ENCODE data around the gene MYRIP.

Gene MYRIP

GRCh38 chr3:40035177-40035576 lies 225.8 kb downstream of the MYRIP start:
- CTCF ChIA-PET, result no interaction called here
- DNase-seq, result no peak
- H3K4me1 Mint-ChIP-seq, result no peaks in the 10 kb centered on the region
- H3K27ac Mint-ChIP-seq, result no peak overlapping the region
- H3K36me3 Mint-ChIP-seq, result no peaks in the 10 kb centered on the region
- no peak overlapping the region for H3K4me3 Mint-ChIP-seq
- no peaks in the 10 kb centered on the region for H3K9me3 Mint-ChIP-seq
- no peaks in the 10 kb centered on the region for H3K27me3 Mint-ChIP-seq

GRCh38 chr3:40037582-40037981 lies 228.2 kb downstream of the MYRIP start:
- CTCF ChIA-PET, result no interaction called here
- Mint-ChIP-seq H3K4me3 (no peak overlapping the region), H3K4me1 (no peaks in the 10 kb centered on the region), H3K27ac (no peak overlapping the region), H3K9me3 (no peaks in the 10 kb centered on the region), H3K36me3 (no peaks in the 10 kb centered on the region), H3K27me3 (no peaks in the 10 kb centered on the region)
- no peak for DNase-seq

- Mint-ChIP-seq H3K27me3 (no peaks in the 10 kb centered on the region), H3K36me3 (no peaks in the 10 kb centered on the region), H3K4me3 (no peak overlapping the region), H3K9me3 (no peaks in the 10 kb centered on the region), H3K27ac (no peak overlapping the region), H3K4me1 (no peaks in the 10 kb centered on the region)
- DNase-seq, result no peak
- CTCF ChIA-PET, result no interaction called here
Measured at GRCh38 chr3:40042752-40043443, 233.5 kb downstream of the MYRIP start.

GRCh38 chr3:40043444-40043755 lies 234.0 kb downstream of the MYRIP start:
- Mint-ChIP-seq H3K4me1 (no peaks in the 10 kb centered on the region), H3K27ac (no peak overlapping the region), H3K9me3 (no peaks in the 10 kb centered on the region), H3K36me3 (no peaks in the 10 kb centered on the region), H3K4me3 (no peak overlapping the region), H3K27me3 (no peaks in the 10 kb centered on the region)
- CTCF ChIA-PET, result interaction anchor here (1.5 kb wide), 1 partner anchor 136 kb away, joined by 4 read pairs; no protein-coding TSS in a partner anchor
- no peak for DNase-seq

GRCh38 chr3:40044487-40044886 lies 235.1 kb downstream of the MYRIP start:
- Mint-ChIP-seq H3K4me3 (no peak overlapping the region), H3K36me3 (no peaks in the 10 kb centered on the region), H3K27ac (no peak overlapping the region), H3K27me3 (no peaks in the 10 kb centered on the region), H3K4me1 (no peaks in the 10 kb centered on the region), H3K9me3 (no peaks in the 10 kb centered on the region)
- DNase-seq, result no peak
- CTCF ChIA-PET, result interaction anchor here (1.5 kb wide), 1 partner anchor 134 kb away, joined by 4 read pairs; no protein-coding TSS in a partner anchor

- DNase-seq, result no peak
- no peaks in the 10 kb centered on the region for H3K36me3 Mint-ChIP-seq
- H3K9me3 Mint-ChIP-seq, result no peaks in the 10 kb centered on the region
- H3K27me3 Mint-ChIP-seq, result no peaks in the 10 kb centered on the region
- H3K27ac Mint-ChIP-seq, result no peak overlapping the region
- CTCF ChIA-PET, result no interaction called here
- H3K4me3 Mint-ChIP-seq, result no peak overlapping the region
- no peaks in the 10 kb centered on the region for H3K4me1 Mint-ChIP-seq
Measured at GRCh38 chr3:40045051-40045450, 235.6 kb downstream of the MYRIP start.

- no peaks in the 10 kb centered on the region for H3K4me1 Mint-ChIP-seq
- H3K9me3 Mint-ChIP-seq, result no peaks in the 10 kb centered on the region
- H3K36me3 Mint-ChIP-seq, result no peaks in the 10 kb centered on the region
- no peak for DNase-seq
- CTCF ChIA-PET, result no interaction called here
- H3K27me3 Mint-ChIP-seq, result no peaks in the 10 kb centered on the region
- no peak overlapping the region for H3K4me3 Mint-ChIP-seq
- H3K27ac Mint-ChIP-seq, result no peak overlapping the region
Measured at GRCh38 chr3:40046149-40046548, 236.7 kb downstream of the MYRIP start.

GRCh38 chr3:40047406-40047805 lies 238.0 kb downstream of the MYRIP start:
- DNase-seq, result no peak
- CTCF ChIA-PET, result no interaction called here
- Mint-ChIP-seq H3K4me1 (no peaks in the 10 kb centered on the region), H3K4me3 (no peak overlapping the region), H3K27me3 (no peaks in the 10 kb centered on the region), H3K27ac (no peak overlapping the region), H3K9me3 (no peaks in the 10 kb centered on the region), H3K36me3 (no peaks in the 10 kb centered on the region)

GRCh38 chr3:40053663-40054062 lies 244.3 kb downstream of the MYRIP start:
- Mint-ChIP-seq H3K4me3 (no peak overlapping the region), H3K27ac (no peak overlapping the region), H3K4me1 (no peaks in the 10 kb centered on the region), H3K36me3 (no peaks in the 10 kb centered on the region), H3K27me3 (no peaks in the 10 kb centered on the region), H3K9me3 (no peaks in the 10 kb centered on the region)
- CTCF ChIA-PET, result no interaction called here
- DNase-seq, result no peak

GRCh38 chr3:40054568-40055222 lies 245.3 kb downstream of the MYRIP start:
- H3K27ac Mint-ChIP-seq, result no peak overlapping the region
- no peaks in the 10 kb centered on the region for H3K27me3 Mint-ChIP-seq
- H3K36me3 Mint-ChIP-seq, result no peaks in the 10 kb centered on the region
- CTCF ChIA-PET, result no interaction called here
- no peak for DNase-seq
- no peak overlapping the region for H3K4me3 Mint-ChIP-seq
- no peaks in the 10 kb centered on the region for H3K4me1 Mint-ChIP-seq
- no peaks in the 10 kb centered on the region for H3K9me3 Mint-ChIP-seq

- Mint-ChIP-seq H3K9me3 (no peaks in the 10 kb centered on the region), H3K4me3 (no peak overlapping the region), H3K27ac (no peak overlapping the region), H3K4me1 (no peaks in the 10 kb centered on the region), H3K27me3 (no peaks in the 10 kb centered on the region), H3K36me3 (no peaks in the 10 kb centered on the region)
- DNase-seq, result no peak
- CTCF ChIA-PET, result no interaction called here
Measured at GRCh38 chr3:40055361-40055760, 246.0 kb downstream of the MYRIP start.

GRCh38 chr3:40055956-40056355 lies 246.5 kb downstream of the MYRIP start:
- Mint-ChIP-seq H3K9me3 (no peaks in the 10 kb centered on the region), H3K36me3 (no peaks in the 10 kb centered on the region), H3K27ac (no peak overlapping the region), H3K4me1 (no peaks in the 10 kb centered on the region), H3K4me3 (no peak overlapping the region), H3K27me3 (no peaks in the 10 kb centered on the region)
- CTCF ChIA-PET, result no interaction called here
- no peak for DNase-seq

- Mint-ChIP-seq H3K4me1 (no peaks in the 10 kb centered on the region), H3K4me3 (no peak overlapping the region), H3K36me3 (no peaks in the 10 kb centered on the region), H3K27me3 (no peaks in the 10 kb centered on the region), H3K27ac (no peak overlapping the region), H3K9me3 (no peaks in the 10 kb centered on the region)
- CTCF ChIA-PET, result no interaction called here
- no peak for DNase-seq
Measured at GRCh38 chr3:40057077-40057476, 247.7 kb downstream of the MYRIP start.

- DNase-seq, result no peak
- CTCF ChIA-PET, result no interaction called here
- Mint-ChIP-seq H3K27me3 (no peaks in the 10 kb centered on the region), H3K4me3 (no peak overlapping the region), H3K4me1 (no peaks in the 10 kb centered on the region), H3K36me3 (no peaks in the 10 kb centered on the region), H3K9me3 (no peaks in the 10 kb centered on the region), H3K27ac (no peak overlapping the region)
Measured at GRCh38 chr3:40057786-40058185, 248.4 kb downstream of the MYRIP start.

GRCh38 chr3:40068636-40069035 lies 259.2 kb downstream of the MYRIP start:
- peaks cover 8% of the 10 kb centered on the region for H3K27me3 Mint-ChIP-seq
- DNase-seq, result no peak
- no peaks in the 10 kb centered on the region for H3K4me1 Mint-ChIP-seq
- CTCF ChIA-PET, result no interaction called here
- H3K36me3 Mint-ChIP-seq, result no peaks in the 10 kb centered on the region
- no peak overlapping the region for H3K4me3 Mint-ChIP-seq
- H3K27ac Mint-ChIP-seq, result no peak overlapping the region
- H3K9me3 Mint-ChIP-seq, result no peaks in the 10 kb centered on the region

All from activated naive CD4-positive, alpha-beta T cell treated with anti-CD3 and anti-CD28 coated beads, Interleukin-2, amount 10 ng/mL, durations not matched to agents 7 days and 5 days (primary cell).